IPS DF 6.9 (cell line): Measurements from ENCODE around the gene MACC1.

Source experiments
- DNase-seq: peaks from one replicate; pipeline ENCODE4 v3.0.0-alpha.2; 2013; ENCODE audit warnings: low read depth, low spot score
- H3K27ac ChIP-seq: one replicate; pipeline ENCODE4 v1.5.1; 2013; ENCODE audit warnings: low read length, control low read depth
- H3K27me3 ChIP-seq: 2 replicates; pipeline ENCODE4 v1.6.1; 2013; ENCODE audit warnings: mild to moderate bottlenecking, low read length; ENCODE audit not compliant: control insufficient read depth, insufficient read depth
- H3K36me3 ChIP-seq: 2 replicates; pipeline ENCODE4 v1.6.1; 2013; ENCODE audit warnings: low read length; ENCODE audit not compliant: control insufficient read depth, insufficient read depth
- H3K4me1 ChIP-seq: 2 replicates; pipeline ENCODE4 v1.6.1; 2013; ENCODE audit warnings: low read length; ENCODE audit not compliant: control insufficient read depth, insufficient read depth
- H3K4me3 ChIP-seq: 2 replicates; pipeline ENCODE4 v1.5.1; 2013; ENCODE audit warnings: mild to moderate bottlenecking, low read length
- H3K9me3 ChIP-seq: 2 replicates; pipeline ENCODE4 v1.6.1; 2013; ENCODE audit warnings: low read length, inconsistent platforms; ENCODE audit not compliant: control insufficient read depth, insufficient read depth
- WGBS: extraction: QIAGEN DNeasy Blood & Tissue Kit; methylation state at CpG from one replicate; pipeline ENCODE4 v1.1.7; 2013; ENCODE audit warnings: mixed read lengths, missing lambda C conversion rate; ENCODE audit not compliant: insufficient read length, insufficient coverage; 5-methylcytosine and 5-hydroxymethylcytosine counted together

Gene MACC1

DNA sequence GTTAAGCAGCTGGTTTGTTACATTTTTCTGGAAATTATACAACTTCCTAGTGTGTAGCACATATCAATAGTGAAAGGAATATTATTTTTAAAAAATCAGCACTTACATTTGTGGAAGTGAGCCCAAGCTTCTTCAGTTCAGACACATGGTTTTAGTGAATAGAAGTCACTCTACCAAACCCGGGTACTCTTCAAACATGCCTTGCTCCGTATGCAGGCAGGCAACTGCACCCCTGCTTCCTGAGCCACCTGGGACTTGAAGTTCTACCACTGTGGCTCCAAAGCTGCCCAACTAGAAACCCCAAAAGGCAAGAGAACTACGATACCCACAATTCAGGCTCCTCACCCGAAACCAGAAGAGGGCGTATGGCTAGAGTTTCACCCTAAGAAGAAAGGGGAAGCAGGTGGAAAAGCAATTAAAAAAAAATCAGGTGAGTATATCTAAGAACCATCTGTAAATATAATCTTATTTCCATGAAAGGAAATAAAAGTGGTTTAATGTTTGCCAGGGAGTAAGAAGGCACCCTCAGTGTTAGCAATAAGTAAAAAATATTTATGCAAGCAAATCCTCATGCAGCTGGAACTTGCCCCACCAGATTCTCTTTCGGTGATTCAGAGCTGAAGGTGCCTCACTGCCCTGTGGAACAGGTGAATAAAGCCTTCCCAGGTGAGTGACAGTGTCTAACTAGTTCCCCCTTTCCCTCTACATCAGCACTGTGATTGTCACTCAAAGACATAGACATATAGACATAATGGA lies at the start of gene MACC1:
Gene MACC1 (minus strand): TSS at position 192 of the 756 bp plus-strand sequence. CDS start 55,522 bp downstream, outside the sequence.
- Histone ChIP-seq H3K9me3 (no peaks in the 10 kb centered on the region), H3K27me3 (no peaks in the 10 kb centered on the region), H3K27ac (no peak within 1 kb of the TSS), H3K4me3 (peak within 1 kb of the TSS; percentile 17; the same call in 1 of the 2 replicates), H3K36me3 (no peaks in the 10 kb centered on the region), H3K4me1 (peaks cover 6% of the 10 kb centered on the region; the same call in 1 of the 2 replicates)
- peak; percentile 93 for DNase-seq
- no CpG with 5 or more reads among the region's 6 CpGs for WGBS

GRCh38 chr7:20264623-20265022 lies 47.4 kb upstream of the MACC1 start:
- H3K27ac ChIP-seq, result no peak overlapping the region
- no peaks in the 10 kb centered on the region for H3K9me3 ChIP-seq
- H3K4me3 ChIP-seq, result no peak overlapping the region
- no peaks in the 10 kb centered on the region for H3K36me3 ChIP-seq
- DNase-seq, result no peak
- no CpG with 5 or more reads among the region's 2 CpGs for WGBS
- H3K27me3 ChIP-seq, result no peaks in the 10 kb centered on the region
- H3K4me1 ChIP-seq, result peaks cover 1% of the 10 kb centered on the region; the same call in 1 of the 2 replicates

DNA sequence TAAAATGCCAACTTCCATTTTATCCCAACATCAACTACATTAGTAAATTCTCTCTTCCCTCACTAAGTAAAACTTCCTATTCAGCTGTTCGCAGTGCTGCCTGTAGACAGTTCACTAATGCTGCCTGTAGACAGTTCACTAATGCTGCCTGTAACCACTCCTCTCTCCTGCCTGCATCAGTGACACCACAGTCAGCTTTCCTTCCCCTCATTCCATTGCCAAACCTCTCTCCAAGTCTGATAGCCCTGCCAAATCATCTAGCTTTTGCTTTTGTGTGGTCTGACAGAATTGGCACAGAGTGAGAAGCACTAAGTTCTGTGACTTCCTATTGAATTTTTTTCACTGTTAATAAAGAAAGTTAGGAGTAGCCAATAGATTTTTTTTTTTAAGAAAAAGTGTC lies 43.0 kb upstream of the MACC1 start:
- H3K36me3 ChIP-seq, result no peaks in the 10 kb centered on the region
- no peaks in the 10 kb centered on the region for H3K4me1 ChIP-seq
- H3K27ac ChIP-seq, result no peak overlapping the region
- H3K27me3 ChIP-seq, result no peaks in the 10 kb centered on the region
- no peak for DNase-seq
- H3K4me3 ChIP-seq, result no peak overlapping the region
- H3K9me3 ChIP-seq, result no peaks in the 10 kb centered on the region
- no CpG with 5 or more reads among the region's 1 CpG for WGBS

- H3K4me3 ChIP-seq, result no peak overlapping the region
- no peaks in the 10 kb centered on the region for H3K27me3 ChIP-seq
- H3K9me3 ChIP-seq, result no peaks in the 10 kb centered on the region
- H3K27ac ChIP-seq, result no peak overlapping the region
- no peaks in the 10 kb centered on the region for H3K4me1 ChIP-seq
- no peaks in the 10 kb centered on the region for H3K36me3 ChIP-seq
- DNase-seq, result no peak
Measured at GRCh38 chr7:20257212-20257611, 40.0 kb upstream of the MACC1 start.

DNA sequence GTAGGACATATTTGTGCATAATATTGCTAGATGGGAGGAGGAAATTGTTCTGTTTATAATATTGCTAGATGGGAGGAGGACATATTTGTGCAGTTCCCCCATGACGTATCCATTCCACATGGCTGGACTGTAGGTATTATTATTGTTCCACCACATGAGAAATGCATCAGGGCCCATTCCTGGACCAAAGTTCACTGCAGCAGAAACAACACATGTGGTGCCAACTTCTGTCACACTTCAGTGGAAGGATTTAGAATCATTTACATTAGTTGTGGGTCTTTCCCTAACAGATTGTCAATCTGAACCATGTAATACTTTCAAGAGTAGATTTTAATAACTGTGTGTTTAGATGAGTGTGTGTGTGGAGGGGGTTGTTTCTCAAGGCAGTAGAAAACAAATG lies 32.7 kb upstream of the MACC1 start:
- H3K9me3 ChIP-seq, result no peaks in the 10 kb centered on the region
- H3K4me3 ChIP-seq, result no peak overlapping the region
- no CpG with 5 or more reads among the region's 1 CpG for WGBS
- H3K27ac ChIP-seq, result no peak overlapping the region
- H3K36me3 ChIP-seq, result no peaks in the 10 kb centered on the region
- no peaks in the 10 kb centered on the region for H3K27me3 ChIP-seq
- DNase-seq, result no peak
- no peaks in the 10 kb centered on the region for H3K4me1 ChIP-seq

GRCh38 chr7:20249376-20249775 lies 32.2 kb upstream of the MACC1 start:
- no peaks in the 10 kb centered on the region for H3K36me3 ChIP-seq
- DNase-seq, result no peak
- H3K27ac ChIP-seq, result no peak overlapping the region
- no peak overlapping the region for H3K4me3 ChIP-seq
- no peaks in the 10 kb centered on the region for H3K27me3 ChIP-seq
- WGBS, result no CpG with 5 or more reads among the region's 4 CpGs
- H3K4me1 ChIP-seq, result no peaks in the 10 kb centered on the region
- H3K9me3 ChIP-seq, result no peaks in the 10 kb centered on the region

- Histone ChIP-seq H3K9me3 (no peaks in the 10 kb centered on the region), H3K27ac (no peak overlapping the region), H3K4me1 (no peaks in the 10 kb centered on the region), H3K36me3 (no peaks in the 10 kb centered on the region), H3K4me3 (no peak overlapping the region), H3K27me3 (no peaks in the 10 kb centered on the region)
- no CpG with 5 or more reads among the region's 5 CpGs for WGBS
- no peak for DNase-seq
Measured at GRCh38 chr7:20246236-20246635, 29.1 kb upstream of the MACC1 start.

- no CpG with 5 or more reads among the region's 3 CpGs for WGBS
- H3K4me1 ChIP-seq, result no peaks in the 10 kb centered on the region
- H3K9me3 ChIP-seq, result no peaks in the 10 kb centered on the region
- H3K27ac ChIP-seq, result no peak overlapping the region
- no peaks in the 10 kb centered on the region for H3K27me3 ChIP-seq
- H3K4me3 ChIP-seq, result no peak overlapping the region
- no peaks in the 10 kb centered on the region for H3K36me3 ChIP-seq
- no peak for DNase-seq
Measured at GRCh38 chr7:20244334-20245120, 27.3 kb upstream of the MACC1 start.

- WGBS, result no CpG with 5 or more reads among the region's 2 CpGs
- Histone ChIP-seq H3K4me3 (no peak overlapping the region), H3K27me3 (no peaks in the 10 kb centered on the region), H3K27ac (no peak overlapping the region), H3K9me3 (no peaks in the 10 kb centered on the region), H3K4me1 (no peaks in the 10 kb centered on the region), H3K36me3 (no peaks in the 10 kb centered on the region)
- DNase-seq, result no peak
Measured at GRCh38 chr7:20241911-20242261, 24.7 kb upstream of the MACC1 start.

DNA sequence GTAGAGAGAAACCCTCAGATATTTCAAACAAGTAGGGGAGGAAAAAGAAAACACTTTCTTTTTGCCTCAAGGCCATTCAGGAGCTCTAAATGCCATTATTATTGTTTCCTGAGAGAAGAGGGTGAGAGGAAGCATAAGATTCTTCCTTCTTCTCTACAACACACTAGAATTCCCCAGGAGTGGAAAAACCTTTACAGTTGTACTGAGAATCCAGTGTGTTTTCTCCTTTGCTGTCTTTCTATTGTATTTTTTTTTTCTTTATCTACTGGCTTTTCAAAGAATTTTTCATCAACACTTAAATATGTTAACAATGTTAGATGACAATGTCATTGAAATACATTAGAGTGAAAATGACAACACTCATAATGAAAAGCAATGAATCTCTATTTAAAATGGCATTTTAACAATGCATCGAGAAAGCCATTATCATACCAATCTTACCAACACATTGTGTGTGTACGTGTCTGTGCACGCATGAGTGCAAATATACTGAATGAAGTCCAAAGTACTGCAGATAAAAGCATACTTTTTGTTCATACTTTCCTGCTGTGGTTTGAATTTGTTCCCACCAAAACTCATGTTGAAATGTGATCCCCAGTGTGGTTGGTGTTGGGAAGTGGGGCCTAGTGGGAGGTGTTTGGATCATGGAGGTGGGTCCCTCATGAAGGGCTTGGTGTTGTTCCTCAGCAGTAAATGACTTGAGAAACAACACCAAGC lies 24.2 kb upstream of the MACC1 start:
- DNase-seq, result no peak
- Histone ChIP-seq H3K36me3 (no peaks in the 10 kb centered on the region), H3K27ac (no peak overlapping the region), H3K9me3 (no peaks in the 10 kb centered on the region), H3K4me1 (no peaks in the 10 kb centered on the region), H3K27me3 (no peaks in the 10 kb centered on the region), H3K4me3 (no peak overlapping the region)
- WGBS, result no CpG with 5 or more reads among the region's 3 CpGs
